ENCODE data around the gene SYNE4.
A peak's percentile ranks its signal among the peaks of the same experiment; 100 is the strongest.
"Not testable (repeated sequence)": the region's sequence is repeated elsewhere in the genome, so short reads cannot be mapped to it uniquely, and the experiment has no call there.

SYNE4 gene

DNA sequence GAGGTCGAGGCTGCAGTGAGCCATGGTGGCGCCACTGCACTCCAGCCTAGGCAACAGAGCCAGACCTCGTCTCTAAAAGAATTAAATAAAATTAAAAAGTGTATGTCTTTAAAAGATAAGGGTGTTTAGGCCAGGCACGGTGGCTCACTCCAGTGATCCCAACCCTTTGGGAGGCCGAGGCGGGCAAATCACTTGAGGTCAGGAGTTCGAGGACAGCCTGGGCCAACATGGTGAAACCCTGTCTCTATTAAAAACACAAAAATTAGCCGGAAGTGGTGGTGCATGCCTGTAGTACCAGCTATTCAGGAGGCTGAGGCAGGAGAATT is 21.1 kb downstream of the SYNE4 start:
- no peak for DNase-seq

DNA sequence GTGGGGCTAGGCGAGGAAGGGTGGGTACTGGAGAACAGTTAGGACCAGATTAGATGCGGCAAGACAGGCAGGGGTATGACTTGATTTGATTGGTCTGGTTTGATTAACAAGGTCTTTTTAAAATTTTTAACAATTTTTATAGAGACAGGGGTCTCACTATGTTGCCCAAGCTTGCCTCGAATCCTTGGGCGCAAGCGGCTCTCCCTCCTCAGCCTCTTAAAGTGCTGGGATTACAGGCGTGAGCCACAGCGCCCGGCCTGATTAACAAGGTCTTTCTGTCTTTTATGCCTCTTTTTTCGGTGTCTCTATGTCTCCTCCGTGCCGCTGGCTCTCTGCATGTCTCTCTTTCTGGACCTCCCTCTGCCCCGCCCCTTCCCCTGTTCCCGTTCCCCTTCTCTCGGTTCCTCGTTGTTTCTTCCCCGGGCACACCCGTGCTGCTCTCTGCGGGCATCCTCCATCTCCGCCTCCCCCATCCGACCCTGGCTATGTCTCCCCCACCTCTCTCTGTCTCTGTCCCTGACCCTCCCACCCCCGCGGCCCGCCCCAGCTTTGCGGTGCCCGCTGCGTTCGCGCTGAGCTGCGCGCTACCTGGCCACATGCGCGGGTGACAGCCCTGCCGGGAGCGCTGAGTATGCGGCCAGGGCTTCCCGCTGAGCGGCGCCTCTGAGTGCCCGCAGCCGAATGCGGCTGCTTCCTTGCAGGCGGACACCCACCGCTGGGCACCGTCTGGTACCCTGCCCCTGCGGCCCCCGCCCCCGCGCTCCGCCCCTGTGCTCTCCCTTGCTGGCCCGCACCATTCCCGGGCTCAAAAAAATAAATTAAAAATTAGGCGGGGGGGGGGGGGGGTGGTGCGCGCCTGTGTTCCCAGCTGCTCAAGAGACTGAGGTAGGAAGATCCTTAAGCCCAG is 21.7 kb downstream of the SYNE4 start:
- peak; percentile 59 for DNase-seq

DNA sequence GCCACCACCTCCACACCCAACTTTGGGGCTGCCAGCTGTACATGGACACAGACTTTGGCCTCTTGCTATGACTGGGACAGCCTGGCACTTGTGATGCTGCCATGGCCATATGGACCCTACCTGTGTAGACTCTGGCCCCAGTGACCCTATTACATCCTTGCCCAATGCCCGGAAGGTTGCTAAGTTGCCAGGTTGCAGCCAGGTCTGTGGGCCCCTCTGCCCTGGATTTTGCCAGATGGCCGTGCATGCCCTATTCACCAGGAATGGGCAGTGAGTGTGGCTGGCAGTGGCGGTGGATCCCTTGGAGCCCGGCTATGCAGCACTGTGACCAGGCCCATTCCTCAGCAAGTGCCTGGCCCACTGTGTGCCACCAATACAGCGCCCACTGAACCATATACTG is 22.5 kb downstream of the SYNE4 start:
- no peak for DNase-seq

DNA sequence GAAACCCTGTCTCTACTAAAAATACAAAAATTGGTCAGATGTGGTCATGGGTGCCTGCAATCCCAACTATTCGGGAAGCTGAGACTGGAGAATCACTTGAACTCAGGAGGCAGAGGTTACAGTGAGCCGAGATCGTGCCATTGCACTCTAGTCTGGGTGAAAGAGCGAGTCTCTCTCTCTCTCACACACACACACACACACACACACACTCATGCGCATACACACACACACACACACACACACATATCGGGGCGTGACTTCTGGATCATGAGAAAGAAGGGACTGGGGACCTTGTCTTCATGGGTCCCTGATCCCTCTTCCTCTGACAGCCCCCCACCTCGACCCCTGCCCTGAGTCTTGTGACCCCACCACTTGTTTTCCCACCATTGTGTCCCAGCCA is 25.4 kb downstream of the SYNE4 start:
- no peak for DNase-seq

DNA sequence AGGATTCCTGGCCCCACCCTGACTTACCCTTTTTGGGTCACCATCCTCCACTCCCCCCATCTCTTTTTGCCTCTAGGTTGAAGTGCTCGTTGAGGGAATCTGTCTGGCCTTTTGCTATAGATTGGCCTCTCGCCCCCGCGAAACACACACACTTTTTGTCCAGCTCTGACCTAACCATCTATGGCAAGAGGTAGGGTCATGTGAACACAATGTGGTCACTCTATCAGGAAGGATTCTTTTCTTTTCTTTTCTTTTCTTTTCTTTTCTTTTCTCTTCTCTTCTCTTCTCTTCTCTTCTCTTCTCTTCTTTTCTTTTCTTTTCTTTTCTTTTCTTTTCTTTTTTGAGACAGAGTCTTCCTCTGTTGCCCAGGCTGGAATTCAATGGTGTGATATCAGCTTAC is 27.6 kb downstream of the SYNE4 start:
- DNase-seq, result not testable (repeated sequence)

DNA sequence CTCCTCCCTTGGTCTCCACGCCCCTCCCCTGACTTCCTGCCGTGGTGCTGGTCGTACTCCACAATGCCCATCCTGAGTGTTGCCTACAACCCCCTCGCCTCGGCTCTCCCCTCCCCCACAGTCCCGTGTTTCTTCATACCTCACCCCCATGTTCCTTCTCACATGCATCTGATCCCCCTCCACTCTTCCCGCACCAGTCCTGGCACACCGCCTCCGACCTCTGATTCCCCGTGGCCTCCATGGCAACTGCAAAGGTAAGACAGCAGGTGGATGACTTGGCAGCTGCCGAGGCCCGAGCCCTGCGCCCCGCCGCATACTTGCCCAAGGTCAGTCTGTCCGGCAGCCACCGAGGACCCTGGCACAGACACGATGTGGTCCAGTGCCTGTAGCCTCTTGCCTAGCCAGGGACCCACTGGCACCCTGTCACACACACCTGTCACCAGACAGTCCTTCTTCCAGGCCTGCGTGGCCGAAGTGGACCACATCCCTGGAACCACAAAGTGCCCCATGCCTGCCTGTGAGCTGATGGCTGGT is 29.7 kb downstream of the SYNE4 start:
- no peak for DNase-seq

DNA sequence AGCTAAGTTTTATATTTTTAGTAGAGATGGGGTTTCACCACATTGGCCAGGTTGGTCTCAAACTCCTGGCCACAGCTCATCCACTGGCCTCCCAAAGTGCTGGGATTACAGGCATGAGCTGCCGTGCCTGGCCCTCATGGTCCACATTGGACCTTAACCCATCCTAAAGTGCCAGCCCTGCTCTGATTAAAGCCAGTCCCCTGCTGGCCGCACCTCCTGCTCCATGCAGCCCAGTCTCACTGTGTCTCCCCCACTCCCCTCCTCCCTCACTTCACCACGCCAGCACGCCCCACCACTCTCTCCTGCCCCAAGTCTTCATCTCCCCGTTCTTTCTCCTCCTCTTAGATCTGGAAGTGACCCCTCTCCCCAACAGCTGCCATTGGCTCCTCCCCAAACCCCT is 30.3 kb downstream of the SYNE4 start:
- no peak for DNase-seq

DNA sequence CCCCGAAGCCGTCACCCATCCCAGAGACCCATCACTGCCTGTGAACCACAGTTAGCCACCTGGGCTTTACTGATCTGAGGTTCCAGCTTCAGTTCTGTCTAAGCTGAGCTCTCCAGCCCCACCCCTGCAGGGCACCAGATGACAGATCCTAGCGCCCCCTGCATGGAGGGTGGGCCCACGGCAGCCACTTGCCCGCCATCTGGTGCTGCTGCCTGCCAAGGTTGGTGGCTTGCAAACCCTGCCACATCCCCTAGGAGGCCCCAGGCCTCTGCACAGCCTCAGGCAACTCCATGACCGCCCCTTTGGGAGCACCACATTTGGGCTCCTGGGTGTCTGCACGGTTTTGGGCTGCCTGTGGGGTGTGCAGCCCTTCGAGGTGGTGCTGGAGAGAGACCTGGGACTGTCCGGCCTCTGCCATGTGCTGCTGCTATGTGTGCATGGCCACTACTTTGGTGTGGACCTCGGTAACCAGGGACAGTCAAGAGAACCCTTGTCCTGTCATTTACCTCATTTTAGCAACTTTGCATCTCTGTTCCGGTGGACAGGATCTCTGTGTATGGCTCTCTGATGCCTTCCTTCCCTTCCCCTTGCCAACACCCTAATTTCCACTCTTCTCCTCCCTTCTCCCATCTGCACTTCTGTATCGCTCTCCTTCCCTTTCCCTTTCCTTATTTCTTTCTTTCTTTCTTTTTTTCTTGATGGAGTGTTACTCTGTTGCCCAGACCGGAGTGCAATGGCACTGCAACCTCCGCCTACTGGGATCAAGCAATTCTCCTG is 31.0 kb downstream of the SYNE4 start:
- peak in 1 of 2 experiments; percentile 17 for DNase-seq

DNA sequence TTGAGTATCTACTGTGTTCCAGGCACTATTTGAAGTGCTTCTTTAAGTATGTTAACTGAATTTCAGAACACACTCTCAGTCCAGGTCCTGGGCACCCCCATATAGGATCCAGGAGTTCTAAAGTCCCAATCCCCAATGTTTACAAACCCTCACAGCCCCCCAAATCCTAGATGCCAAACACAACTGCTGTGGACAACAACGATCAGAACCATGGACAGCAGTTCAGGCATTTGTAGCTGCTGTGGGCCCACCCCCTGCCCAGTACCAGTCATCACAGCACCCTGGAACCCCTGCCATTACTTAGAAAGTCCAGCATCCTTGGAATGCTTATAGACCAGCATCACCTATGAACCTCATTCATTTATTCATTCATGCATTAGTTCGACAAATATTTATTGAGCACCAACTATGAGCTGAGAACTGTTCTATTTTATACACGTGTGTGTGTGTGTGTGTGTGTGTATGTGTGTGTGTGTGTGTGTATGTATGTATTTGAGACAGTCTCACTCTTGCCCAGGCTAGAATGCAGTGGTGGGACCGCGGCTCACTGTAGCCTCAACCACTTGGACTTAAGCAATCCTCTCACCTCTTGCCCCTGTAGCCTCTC is 32.9 kb downstream of the SYNE4 start:
- no peak for DNase-seq

DNA sequence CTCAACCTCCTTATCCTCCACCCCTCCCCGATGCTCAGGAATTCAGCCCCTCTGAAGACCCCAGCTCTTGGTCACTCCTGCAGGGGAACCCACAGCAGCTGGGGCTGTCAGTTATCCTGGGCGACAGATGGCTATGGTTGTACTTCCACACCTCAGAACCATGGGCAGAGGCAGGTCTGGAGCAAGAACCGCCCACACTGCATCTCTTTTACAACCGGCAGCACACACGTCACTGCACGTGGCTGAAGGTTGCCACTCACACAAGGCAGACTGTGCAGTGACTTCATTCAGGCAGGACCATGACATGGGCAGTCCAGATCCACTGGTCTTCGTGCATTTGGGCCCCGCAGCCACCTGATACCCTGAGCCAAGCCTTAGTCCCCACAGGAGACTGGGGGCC is 35.1 kb downstream of the SYNE4 start:
- no peak for DNase-seq

DNA sequence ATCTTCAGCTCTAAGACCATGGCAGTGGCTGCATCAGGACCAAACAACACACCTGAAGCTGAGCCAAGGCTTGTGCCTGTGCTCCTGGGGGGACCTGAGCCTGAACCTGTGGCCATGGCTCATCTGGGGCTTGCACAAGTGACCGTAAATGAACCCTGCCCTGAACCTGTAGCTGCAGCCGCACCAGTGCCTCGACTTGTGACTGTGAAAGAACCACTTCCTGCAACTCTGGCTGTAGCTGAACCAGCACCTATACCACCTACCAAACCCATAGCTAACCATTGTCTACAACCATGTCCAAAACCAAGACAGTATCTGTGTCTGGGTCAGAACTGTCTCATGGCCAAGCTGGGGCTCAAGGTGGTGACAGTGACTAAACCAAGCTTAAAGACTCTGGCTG is 41.8 kb downstream of the SYNE4 start:
- no peak for DNase-seq

DNA sequence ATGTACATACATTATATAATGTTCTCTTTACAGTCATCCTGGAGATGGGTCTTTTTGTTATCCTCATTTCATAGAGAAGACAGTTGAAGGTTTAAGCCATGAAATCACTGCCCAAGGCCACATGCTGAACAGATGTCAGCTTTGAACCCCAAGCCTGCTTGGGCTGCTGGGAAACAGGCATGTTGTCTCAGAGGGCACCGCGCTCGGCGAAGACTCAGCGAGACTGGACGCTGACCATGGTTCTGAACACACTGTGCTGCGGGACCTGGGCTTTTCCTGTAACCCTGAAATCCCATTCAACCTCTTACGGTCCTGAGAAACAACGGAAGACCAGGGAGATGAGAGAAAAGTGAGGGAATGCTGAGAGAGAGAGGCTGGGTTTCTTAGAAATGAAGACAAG is 45.1 kb downstream of the SYNE4 start:
- no peak for DNase-seq

DNA sequence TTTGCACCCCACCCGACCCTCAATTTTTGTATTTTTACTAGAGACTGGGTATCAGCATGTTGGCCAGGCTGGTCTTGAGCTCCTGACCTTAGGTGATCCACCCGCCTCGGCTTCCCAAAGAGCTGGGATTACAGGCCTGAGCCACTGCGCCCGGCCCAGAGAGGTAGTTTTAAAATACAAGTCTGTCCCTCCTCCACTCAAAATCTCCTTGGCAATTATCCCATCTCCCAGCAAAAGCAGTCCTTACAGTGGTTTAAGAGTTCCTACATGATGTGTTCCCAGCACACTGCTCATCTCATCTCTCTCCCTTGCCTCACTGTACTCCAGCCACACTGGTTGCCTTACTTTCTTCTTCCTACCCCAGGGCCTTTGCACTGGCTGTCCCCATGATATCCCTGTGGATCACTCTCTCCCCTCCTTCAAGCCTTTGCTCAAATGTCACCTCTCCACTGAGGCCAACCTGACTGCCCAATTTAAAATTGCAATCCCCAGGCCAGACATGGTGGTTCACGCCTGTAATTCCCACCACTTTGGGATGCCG is 48.1 kb downstream of the SYNE4 start:
- no peak for DNase-seq

DNA sequence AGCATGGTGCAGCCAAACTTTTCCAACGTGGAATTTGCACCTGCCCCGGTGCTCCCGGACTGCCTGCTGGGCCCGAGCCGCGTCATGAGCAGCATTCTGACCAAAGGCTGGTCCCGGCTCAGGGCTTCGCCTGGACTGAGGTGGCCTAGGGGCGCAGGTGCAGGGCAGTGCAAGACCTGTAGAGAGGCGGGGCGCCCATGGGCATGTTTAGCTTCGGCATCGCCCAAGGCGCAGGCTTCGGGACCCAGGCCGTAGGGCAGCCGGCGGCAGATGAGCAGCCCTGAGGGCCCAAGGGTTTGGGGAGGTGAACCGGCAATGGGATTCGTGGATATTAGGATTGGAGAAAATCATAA is 48.7 kb downstream of the SYNE4 start:
- DNase-seq, result no peak

DNA sequence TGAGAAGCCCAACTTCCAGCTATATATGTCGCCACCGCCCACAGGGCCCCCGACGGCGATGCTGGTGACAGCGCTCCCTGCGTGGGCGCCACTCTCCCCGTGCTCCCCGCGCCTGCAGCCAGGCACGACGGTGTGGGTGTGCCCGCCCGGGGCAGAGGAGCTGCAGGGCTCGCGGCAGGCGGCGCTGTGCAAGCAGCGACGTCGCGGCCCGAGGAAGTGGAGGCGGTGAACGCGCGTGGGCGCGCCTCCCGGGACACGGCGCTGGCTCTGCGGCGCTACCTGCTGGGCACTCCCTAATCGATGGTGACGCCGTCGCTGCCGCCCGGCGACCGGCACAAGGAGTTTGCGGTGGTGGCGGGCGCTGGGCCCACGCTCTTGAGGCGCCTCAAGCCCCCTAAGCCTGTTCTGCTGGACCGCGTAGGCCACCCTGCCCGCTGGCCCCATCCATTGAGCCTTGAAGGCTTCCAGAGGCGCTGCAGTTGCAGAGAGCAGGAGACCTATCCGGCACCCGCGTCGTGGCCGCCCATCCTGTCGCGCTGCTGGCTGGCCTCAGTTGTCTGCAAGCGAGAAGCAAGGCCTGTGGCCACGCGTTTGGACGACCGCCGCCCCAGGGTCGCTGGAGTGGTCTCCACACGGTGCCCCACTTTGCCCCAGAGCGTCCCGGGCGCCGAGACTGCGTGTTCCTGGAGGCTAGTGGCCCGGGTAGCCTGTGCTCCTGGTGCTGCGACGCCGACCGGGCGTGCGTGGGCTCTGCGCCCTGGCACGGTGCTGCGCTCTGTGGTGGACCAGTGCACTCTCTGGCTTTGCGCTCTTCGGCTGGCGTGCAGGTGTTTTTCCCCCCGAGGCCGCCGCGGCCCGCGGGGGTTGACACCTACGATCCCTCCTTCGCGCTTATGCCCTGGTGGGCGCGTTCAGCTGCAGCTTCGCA is 49.3 kb downstream of the SYNE4 start:
- DNase-seq, result peak in 1 of 2 experiments; percentile 8

DNA sequence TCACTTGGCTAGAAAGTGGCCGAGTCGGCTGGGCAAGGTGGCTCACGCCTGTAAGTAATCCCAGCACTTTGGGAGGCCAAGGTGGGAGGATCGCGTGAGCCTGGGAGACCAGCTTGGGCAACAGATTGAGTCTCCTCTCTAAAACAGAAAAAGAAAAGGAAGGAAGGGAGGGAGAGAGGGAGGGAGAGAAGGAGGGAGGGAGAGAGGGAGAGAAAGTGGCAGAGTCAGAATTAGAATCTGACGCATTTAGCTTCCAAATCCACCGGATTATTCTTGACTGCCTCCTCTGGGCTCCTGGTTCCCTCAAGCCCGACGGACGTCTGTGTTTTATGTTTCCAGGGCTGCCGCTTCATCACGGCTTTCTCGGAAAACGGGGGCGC is 50.0 kb downstream of the SYNE4 start:
- no peak for DNase-seq

DNA sequence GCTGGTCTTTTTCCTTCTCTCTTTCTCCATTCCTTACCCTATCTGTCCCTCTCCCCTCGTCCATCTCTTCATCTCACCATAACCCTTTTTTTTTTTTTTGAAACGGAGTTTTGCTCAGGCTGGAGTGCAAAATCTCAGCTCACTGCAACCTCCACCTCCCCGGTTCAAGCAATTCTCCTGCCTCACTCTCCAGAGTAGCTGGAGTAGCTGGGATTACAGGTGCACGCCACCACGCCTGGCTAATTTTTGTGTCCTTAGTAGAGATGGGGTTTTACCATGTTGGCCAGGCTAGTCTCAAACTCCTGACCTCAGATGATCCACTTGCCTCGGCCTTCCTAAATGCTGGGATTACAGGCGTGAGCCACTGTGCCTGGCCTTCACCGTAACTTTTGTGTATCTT is 51.2 kb downstream of the SYNE4 start:
- not testable (repeated sequence) for DNase-seq

DNA sequence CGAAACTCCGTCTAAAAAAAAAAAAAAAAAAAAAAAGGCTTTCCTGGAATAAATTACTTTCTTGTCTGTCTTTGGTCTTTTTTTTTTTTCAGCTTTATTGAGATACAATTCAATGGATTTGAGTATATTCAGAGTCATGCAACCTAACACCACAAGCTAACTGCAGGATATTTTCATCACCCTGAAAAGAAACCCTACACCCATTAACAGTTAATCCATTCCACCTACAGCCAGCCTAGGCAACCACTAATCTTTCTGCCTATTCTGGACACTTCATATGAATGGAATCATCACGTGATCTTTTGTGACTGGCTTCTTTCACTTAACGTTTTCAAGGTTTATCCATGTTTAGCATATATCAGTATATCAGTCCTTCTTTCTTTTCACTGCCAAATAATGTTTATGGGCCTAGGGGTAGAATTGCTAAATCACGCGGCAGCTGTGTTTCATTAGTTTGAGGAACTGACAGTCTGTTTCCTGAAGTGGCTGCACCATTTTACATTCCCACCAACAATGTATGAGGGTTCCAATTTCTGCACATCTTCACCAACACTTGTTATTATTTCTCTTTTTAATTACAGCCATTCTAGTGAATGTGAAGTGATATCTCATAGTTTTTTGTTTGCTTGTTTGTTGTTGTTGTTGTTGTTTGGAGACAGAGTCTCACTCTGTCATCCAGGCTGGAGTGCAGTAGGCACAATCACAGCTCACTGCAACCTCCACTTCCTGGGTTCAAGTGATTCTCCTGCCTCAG is 52.6 kb downstream of the SYNE4 start:
- no peak for DNase-seq
